Measurements from ENCODE around the gene PNPLA3.

PNPLA3 gene

GRCh38 chr22:43923631-43924464 is at the start of gene PNPLA3:
PNPLA3 (plus strand) TSS chr22:43923805; CDS start chr22:43923912, 107 bp downstream.
- peak; percentile 83 for DNase-seq (ENCODE audit: low read depth)

DNA sequence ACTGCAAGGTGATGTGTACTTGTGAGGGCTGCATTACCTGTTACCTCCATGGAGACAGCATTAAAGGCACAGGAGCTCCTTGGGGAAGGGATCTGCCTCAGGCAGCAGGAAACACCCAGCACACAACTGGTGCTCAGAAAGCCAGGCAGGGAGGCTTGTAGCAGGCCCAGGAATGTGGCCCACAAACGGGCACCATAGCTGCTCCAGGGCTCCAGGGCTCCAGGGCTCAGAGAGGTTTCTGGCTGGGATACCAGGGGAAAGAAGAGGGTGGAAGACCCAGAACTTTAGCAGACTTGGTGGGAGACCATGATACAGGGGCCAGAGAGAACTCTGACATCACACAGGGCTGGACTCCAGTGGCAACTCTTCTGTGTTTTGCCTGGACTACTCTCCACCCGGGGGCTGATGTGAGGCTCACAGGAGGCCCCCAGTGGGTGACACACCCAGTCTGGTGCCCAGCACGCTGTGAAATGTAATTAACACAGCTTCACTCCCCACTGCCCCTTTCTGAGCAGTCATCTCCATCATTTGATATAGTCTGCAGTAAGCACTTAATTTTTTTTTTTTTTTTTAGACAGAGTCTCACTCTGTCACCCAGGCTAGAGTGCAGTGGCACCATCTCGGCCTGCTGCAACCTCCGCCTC is 46.6 kb upstream of the PNPLA3 start:
- DNase-seq (ENCODE audit: low read depth): no peak

DNA sequence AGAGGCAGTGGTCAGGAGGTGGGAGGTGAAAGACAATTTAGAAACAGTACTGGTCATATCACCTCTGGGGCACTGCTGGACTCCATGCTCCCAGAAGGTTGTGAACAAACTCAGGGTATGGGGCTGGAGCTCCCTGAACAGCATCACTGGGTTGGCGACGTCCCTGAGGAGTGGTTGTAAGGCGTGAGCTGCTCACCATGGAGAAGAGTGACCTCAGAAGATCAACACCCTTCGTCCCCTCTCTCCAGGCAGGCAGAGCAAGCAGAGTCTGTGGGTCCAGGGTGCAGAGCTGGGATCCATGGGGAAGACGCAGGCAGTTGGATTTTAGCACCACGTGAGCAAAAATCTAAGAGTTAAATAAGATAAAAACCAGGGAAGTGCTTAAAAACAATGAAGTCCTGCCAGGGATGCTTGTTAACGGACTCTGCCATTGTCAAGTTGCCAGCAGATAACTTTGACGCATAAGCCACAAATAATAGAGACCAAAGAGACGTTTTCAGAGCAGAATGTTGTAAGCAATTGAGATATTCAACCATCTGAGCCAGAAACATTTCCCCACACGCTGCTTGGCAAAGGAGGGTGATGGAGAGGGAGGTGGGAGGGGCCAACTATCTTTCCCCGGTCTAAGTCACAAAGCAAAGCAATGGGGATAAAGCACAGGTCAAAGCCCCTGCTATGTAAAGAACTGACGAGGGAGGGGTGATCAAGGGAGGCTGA is 45.4 kb upstream of the PNPLA3 start:
- DNase-seq (ENCODE audit: low read depth): no peak

DNA sequence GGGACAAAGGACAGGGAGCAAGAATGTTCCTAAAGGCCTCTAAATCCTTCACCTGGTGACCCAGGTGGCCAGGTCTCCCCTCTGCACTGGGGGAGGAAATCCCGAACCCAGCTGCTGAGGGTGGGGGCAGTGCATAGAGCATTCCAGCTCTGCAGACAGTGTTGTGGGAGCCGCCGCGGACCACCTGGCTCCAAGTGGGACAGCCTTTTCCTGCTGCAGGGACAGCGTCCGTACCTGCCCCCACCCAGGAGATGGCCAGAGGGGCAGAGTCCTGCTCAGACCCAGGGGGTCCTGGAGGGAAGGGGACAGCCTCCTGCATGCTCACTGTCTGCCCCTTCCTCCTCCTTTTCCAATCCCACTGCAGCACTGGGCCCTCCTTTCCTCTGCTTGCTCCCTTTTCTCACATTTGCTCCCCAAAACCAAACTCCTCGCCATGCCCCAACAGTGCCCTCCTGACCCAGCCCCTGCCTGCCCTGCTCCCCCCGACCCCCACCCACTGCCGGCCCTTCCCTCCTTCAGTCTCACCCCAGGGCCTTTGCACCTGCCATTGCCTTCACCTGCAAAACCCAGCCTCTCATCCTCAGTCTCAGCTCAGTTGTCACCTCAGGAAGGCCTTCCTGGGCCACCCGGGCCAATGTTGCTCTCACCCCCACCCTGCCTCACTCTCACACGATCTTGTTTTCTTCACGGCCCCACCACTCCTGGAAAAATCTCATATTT is 44.6 kb upstream of the PNPLA3 start:
- no peak for DNase-seq (ENCODE audit: low read depth)

GRCh38 chr22:43879901-43880540 is 43.6 kb upstream of the PNPLA3 start:
- DNase-seq (ENCODE audit: low read depth): no peak

DNA sequence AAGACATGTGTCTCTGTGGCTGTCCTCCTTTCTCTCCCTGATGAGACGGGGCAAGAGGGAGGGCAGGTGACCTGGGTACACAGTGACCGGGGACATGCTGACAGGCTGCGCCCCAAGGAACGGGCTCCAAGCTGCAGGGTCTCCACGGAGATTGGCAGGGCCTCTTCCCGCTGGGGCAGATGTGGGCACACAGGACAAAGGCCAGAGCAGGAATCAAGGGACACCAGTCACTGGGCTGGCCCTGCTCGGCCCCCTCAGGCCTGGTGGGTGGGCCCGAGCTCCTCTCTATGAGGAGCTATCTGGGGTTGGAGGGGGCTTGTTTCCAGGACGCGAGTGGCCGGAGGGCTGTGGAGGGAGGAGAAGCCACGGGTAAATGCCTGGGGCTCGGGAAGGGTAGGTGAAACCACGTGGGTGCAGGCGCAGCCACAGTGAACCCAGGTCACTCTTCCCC is 43.0 kb upstream of the PNPLA3 start:
- no peak for DNase-seq (ENCODE audit: low read depth)

- no peak for DNase-seq (ENCODE audit: low read depth)
Observed at GRCh38 chr22:43881091-43882061, 42.2 kb upstream of the PNPLA3 start.

DNA sequence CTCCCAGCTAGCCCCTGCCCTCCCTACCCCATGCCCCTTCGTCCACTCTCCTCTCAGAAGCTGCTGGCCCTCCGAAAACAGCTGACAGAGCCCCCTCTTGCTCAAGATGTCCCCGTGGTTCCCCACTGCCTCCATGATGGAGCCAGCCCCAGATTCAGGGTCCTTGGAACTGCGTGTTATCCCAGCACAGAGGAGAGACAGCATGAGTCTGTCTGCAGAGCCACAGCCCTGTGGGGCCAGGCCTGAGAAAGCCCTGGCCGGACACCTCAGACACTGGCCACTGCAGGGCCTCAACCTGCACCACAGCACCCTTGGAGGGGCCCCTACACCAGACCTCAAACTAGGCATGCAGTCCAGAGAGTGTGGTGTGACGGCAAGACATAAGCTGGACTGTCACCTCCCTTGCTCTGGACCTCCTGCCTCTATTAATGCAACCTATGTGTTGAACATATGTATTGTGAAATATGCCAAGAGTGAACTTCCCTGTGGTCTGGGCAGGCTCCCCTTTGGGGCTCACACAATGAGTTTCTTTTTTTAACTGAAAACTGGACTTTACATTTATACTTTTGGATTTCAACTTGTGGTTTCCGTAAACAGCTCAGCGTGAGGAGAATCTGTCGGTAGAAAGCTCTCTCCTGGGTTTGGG is 41.4 kb upstream of the PNPLA3 start:
- no peak for DNase-seq (ENCODE audit: low read depth)

DNA sequence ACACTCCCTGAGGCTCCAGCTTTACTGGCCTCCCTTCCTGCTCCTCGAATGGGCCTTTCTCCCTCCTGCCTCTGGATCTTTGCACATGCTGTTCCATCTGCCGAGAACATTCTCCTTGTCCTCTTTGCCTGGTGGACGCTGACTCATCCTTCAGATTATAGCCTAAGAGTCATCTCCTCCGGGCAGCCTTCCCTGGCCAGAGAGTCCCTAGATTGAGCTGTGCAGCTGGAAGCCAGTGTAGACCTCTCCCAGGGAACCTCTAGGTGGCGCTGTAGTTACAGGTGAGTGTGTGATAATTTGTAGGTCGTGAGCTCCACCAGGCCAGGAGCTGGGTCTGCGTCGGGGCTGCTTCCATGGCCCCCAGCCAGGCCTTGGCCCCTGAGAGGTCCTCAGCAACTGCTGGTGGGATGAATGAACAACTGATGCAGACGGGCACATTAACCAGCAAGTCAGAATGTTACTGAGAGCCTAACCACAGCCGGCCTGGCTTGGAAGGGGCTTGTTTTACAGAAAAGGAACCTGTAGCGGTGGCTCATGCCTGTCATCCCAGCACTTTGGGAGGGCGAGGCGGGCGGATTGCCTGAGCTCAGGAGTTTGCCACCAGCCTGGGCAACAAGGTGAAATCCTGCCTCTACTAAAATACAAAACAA is 40.5 kb upstream of the PNPLA3 start:
- DNase-seq (ENCODE audit: low read depth): peak; percentile 84

- DNase-seq (ENCODE audit: low read depth): no peak
Observed at GRCh38 chr22:43883719-43884415, 39.7 kb upstream of the PNPLA3 start.

DNA sequence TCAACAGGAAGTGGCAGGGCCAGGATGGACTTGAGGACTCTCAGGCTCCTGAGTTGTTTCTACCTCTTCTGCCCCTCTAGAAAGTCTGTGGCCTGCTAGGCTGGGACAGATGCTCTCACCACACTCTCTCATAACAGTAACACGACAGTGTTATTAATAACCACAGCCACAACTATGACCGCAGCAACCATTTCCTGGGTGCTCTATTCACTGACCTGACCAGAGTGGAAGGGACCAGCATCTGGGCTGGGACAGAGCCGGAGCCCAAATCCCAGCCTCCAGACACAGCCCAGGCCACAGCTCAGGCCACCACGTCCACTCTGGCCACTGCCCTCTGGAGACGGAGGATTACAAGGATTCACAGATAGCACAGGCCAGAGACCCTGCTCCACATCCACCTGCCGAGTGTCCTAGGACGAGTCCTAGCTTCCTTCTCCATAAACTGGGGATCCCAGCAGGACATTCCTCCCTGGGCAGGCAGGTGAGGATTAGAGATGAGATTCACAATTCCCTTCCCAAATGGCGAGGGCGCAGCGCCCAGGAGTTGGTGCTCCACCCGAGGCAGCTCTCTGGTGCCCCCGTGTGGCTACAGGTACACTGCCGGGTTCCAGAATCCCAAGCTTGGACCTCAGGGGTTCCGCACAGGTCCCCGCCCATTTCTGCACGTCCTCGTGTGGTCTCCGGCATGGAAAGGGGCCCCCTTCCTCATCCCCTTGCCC is 38.8 kb upstream of the PNPLA3 start:
- peak; percentile 17 for DNase-seq (ENCODE audit: low read depth)

- DNase-seq (ENCODE audit: low read depth): no peak
Observed at GRCh38 chr22:43885319-43885671, 38.3 kb upstream of the PNPLA3 start.

DNA sequence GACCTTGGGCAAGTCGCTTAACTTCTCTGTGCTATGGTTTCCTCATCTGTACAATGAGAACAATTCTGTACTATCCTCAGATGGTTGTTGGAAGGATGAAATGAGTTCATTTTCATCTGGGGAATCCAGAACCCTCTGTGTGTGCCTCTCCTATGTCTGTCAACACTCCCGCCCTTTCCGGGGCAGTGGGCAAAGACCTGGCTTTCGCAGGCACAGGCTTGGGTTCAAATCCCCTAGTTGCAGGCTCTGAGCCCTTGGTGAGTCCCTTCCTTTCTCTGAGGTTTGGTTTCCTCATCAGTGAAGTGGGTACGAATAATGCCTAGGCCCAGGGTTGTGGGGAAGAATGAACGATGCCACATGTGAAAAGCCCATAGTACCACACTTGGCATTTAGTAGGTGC is 37.8 kb upstream of the PNPLA3 start:
- DNase-seq (ENCODE audit: low read depth): no peak

DNA sequence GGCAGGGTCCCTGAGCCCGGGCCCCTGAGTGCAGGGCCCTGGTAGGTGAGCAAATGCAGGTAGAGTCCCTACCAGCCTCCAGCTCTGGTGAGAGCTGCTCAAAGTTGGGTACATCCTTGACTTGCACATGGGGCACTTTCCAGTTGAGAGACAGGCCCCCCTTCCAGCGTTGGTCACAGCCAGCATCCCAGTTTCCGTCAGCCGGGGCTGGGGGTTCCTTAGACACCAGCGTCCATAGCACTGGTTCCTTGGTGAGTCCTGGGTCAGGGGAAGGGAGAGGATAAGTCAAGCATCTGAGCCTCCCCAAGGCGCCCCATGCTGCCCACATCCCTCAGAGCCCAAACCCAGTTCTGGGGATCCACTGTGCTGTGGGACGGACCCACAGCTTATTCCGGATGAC is 37.4 kb upstream of the PNPLA3 start:
- no peak for DNase-seq (ENCODE audit: low read depth)

DNA sequence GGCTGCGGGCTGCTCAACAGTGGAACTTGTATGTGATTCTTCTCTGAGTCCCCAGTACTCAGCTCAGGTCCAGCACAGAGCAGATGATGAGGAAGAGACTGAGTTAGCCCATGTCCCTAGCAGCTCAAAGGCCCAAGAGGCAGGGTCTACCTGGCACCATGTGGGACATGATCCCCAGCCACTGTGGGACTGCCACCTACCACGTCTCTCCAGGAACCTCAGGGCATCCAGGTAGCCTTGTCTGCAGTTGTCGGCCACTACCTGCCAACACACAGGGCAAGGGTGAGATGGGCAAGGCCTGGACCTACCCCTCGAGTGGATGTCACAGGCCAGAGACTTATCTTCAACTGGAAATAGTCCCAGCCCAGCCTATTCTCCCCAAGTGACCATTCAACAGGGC is 36.2 kb upstream of the PNPLA3 start:
- no peak for DNase-seq (ENCODE audit: low read depth)

GRCh38 chr22:43888740-43889139 is 34.9 kb upstream of the PNPLA3 start:
- no peak for DNase-seq (ENCODE audit: low read depth)

- DNase-seq (ENCODE audit: low read depth): no peak
Observed at GRCh38 chr22:43889201-43889859, 34.3 kb upstream of the PNPLA3 start.

GRCh38 chr22:43889860-43890253 is 33.7 kb upstream of the PNPLA3 start:
- peak; percentile 33 for DNase-seq (ENCODE audit: low read depth)
